ENCODE measurements around the gene KCNG1. TPM values are rescaled to one million over a fixed set of nuclear protein-coding genes. Genes with fewer than 3 reads are reported as not detected.

Gene KCNG1
- total and polyA plus RNA-seq, 2 of the 4 experiments (the other 2 are of a cell fraction), result 23.7 to 51.4 TPM

GRCh38 chr20:51046021-51046985 lies 23.4 kb upstream of the KCNG1 start:
- peaks cover 10% of the 10 kb centered on the region for H3K27me3 ChIP-seq (ENCODE audit: control insufficient read depth, insufficient read depth, low read length)
- H2BK120ac ChIP-seq (ENCODE audit: low read depth, low read length), result no peak overlapping the region
- H3K23ac ChIP-seq (ENCODE audit: low read depth, low read length), result no peak overlapping the region
- H4K20me1 ChIP-seq (ENCODE audit: insufficient read depth, low read length), result no peaks in the 10 kb centered on the region
- intact Hi-C loops (cut with micrococcal nuclease) (no loop called here), in situ Hi-C loops (cut with MboI; ENCODE audit: low sequenced_read_pairs) (no loop called here), dilution Hi-C loops (cut with HindIII; ENCODE audit: low sequenced_read_pairs, unreplicated experiment) (no loop called here)
- no peak overlapping the region for H4K8ac ChIP-seq (ENCODE audit: low read depth in 2 of 2, low read length in 2 of 2)
- H2BK5ac ChIP-seq (ENCODE audit: low read depth, low read length, poor library complexity, severe bottlenecking), result no peak overlapping the region
- H2BK15ac ChIP-seq (ENCODE audit: low read depth, low read length), result no peak overlapping the region
- no peak overlapping the region for H3K18ac ChIP-seq (ENCODE audit: low read depth, low read length)
- H3K9me1 ChIP-seq (ENCODE audit: insufficient read depth, low read length), result 0 out of 2 replicates have a peak, but pooled peaks cover 2% of the 10 kb centered on the region
- H3K9ac ChIP-seq (ENCODE audit: low read depth, low read length), result no peak overlapping the region
- no CpG with 5 or more reads among the region's 9 CpGs for WGBS, 2 experiments (ENCODE audit: extremely low coverage in 2 of 2, insufficient read length in 1 of 2)
- H3K4me2 ChIP-seq (ENCODE audit: low read depth, low read length), result no peak overlapping the region
- no peak overlapping the region for H3K14ac ChIP-seq (replicated peaks; ENCODE audit: low read depth, low read length)
- no TSS peak for BruUV-seq (replicated peaks)
- H4K91ac ChIP-seq (ENCODE audit: insufficient read depth, low read depth, low read length), result no peak overlapping the region
- H2AFZ ChIP-seq (replicated peaks; ENCODE audit: low read length, poor library complexity), result no peak overlapping the region
- no peak overlapping the region for H3K27ac ChIP-seq (ENCODE audit: insufficient read depth, low read length)
- H2AK9ac ChIP-seq (replicated peaks; ENCODE audit: low read depth, low read length, poor library complexity), result no peak overlapping the region
- H3K4ac ChIP-seq (ENCODE audit: low read depth, low read length), result no peak overlapping the region
- no peak overlapping the region for H3K56ac ChIP-seq (ENCODE audit: extremely low read depth, insufficient read depth, low read length)
- DNase-seq, result no peak
- ChIA-PET POLR2A (ENCODE audit: unreplicated experiment) (no interaction called here), CTCF (interaction anchor here (1.2 kb wide), 1 partner anchor 59 kb away, joined by 3 read pairs; no protein-coding TSS in a partner anchor)
- H3K4me3 ChIP-seq (ENCODE audit: insufficient read depth, low read depth, low read length), result no peak overlapping the region
- no peaks in the 10 kb centered on the region for H3K79me1 ChIP-seq (ENCODE audit: low read depth in 1 of 2, low read length in 2 of 2)
- H3K4me1 ChIP-seq (ENCODE audit: control insufficient read depth, insufficient read depth, low read length), result no peaks in the 10 kb centered on the region; the same call in 1 of the 2 replicates
- no peaks in the 10 kb centered on the region for H3K36me3 ChIP-seq (ENCODE audit: control insufficient read depth, insufficient read depth, low read length)
- no peak overlapping the region for H4K5ac ChIP-seq (ENCODE audit: low read depth, low read length)
- H2BK20ac ChIP-seq (ENCODE audit: low read depth, low read length), result no peak overlapping the region
- H2AK5ac ChIP-seq (ENCODE audit: low read depth, low read length), result 0 out of 2 replicates have a peak overlapping the region, but pooled peaks have one; percentile 32
- H3K9me3 ChIP-seq (ENCODE audit: control insufficient read depth, insufficient read depth, low read length), result peaks cover 4% of the 10 kb centered on the region
- no peak for ATAC-seq (ENCODE audit: low read depth)
- TF ChIP-seq MAFK (IDR thresholded peaks at IDR 0.05; ENCODE audit: low read depth, low read length) (no peak), RAD21 (IDR thresholded peaks at IDR 0.05; ENCODE audit: low read length) (no peak), CEBPB (IDR thresholded peaks at IDR 0.05; ENCODE audit: low read depth, low read length) (no peak), NFE2L2 (IDR thresholded peaks at IDR 0.05; ENCODE audit: low read depth, low read length) (no peak), BHLHE40 (IDR thresholded peaks at IDR 0.05; ENCODE audit: low read depth, low read length) (no peak), FOS (IDR thresholded peaks at IDR 0.05; ENCODE audit: low read depth, low read length) (no peak), SMC3 (IDR thresholded peaks at IDR 0.05; ENCODE audit: low read depth, low read length) (no peak), POLR2A (IDR thresholded peaks at IDR 0.05; ENCODE audit: low read depth, low read length) (no peak), RCOR1 (IDR thresholded peaks at IDR 0.05; ENCODE audit: insufficient replicate concordance, low read length) (no peak), CHD1 (IDR thresholded peaks at IDR 0.05; ENCODE audit: low read depth, low read length) (no peak), MXI1 (IDR thresholded peaks at IDR 0.05; ENCODE audit: borderline replicate concordance, low read depth, low read length) (no peak), MAZ (IDR thresholded peaks at IDR 0.05; ENCODE audit: borderline replicate concordance, low read depth, low read length) (no peak)
- TF ChIP-seq, protein P1, sequence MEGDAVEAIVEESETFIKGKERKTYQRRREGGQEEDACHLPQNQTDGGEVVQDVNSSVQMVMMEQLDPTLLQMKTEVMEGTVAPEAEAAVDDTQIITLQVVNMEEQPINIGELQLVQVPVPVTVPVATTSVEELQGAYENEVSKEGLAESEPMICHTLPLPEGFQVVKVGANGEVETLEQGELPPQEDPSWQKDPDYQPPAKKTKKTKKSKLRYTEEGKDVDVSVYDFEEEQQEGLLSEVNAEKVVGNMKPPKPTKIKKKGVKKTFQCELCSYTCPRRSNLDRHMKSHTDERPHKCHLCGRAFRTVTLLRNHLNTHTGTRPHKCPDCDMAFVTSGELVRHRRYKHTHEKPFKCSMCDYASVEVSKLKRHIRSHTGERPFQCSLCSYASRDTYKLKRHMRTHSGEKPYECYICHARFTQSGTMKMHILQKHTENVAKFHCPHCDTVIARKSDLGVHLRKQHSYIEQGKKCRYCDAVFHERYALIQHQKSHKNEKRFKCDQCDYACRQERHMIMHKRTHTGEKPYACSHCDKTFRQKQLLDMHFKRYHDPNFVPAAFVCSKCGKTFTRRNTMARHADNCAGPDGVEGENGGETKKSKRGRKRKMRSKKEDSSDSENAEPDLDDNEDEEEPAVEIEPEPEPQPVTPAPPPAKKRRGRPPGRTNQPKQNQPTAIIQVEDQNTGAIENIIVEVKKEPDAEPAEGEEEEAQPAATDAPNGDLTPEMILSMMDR (conservative IDR thresholded peaks at IDR 0.05; ENCODE audit: low read depth, low read length), result no peak
- TF ChIP-seq, protein P2, sequence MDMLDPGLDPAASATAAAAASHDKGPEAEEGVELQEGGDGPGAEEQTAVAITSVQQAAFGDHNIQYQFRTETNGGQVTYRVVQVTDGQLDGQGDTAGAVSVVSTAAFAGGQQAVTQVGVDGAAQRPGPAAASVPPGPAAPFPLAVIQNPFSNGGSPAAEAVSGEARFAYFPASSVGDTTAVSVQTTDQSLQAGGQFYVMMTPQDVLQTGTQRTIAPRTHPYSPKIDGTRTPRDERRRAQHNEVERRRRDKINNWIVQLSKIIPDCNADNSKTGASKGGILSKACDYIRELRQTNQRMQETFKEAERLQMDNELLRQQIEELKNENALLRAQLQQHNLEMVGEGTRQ (IDR thresholded peaks at IDR 0.05; ENCODE audit: low read depth, low read length), result no peak

Data from IMR-90 (cell line).